Measurements from ENCODE around the gene LRIT1.

The LRIT1 gene

GRCh38 chr10:84188815-84189214 lies 52.5 kb downstream of the LRIT1 start:
- no peak for DNase-seq

- peak; percentile 98 for DNase-seq
Measured at GRCh38 chr10:84185526-84186175, 55.7 kb downstream of the LRIT1 start.

GRCh38 chr10:84184517-84184916 lies 56.8 kb downstream of the LRIT1 start:
- DNase-seq: peak; percentile 50

GRCh38 chr10:84181631-84182030 lies 59.7 kb downstream of the LRIT1 start:
- DNase-seq: no peak

Measured in NCI-H82 (cell line).